Measurements from ENCODE around the gene BFSP2.

Gene BFSP2

GRCh38 chr3:133414021-133414392 lies 14.2 kb downstream of the BFSP2 start:
- DNase-seq: no peak
- H3K9me3 ChIP-seq: no peaks in the 10 kb centered on the region
- no peak for TF ChIP-seq CTCF (IDR thresholded peaks at IDR 0.05; ENCODE audit: low read depth, low read length)
- no peak overlapping the region; the same call in 1 of the 2 replicates for H3K4me3 ChIP-seq (ENCODE audit: low read depth, low read length)
- H3K36me3 ChIP-seq: no peaks in the 10 kb centered on the region
- peaks cover 5% of the 10 kb centered on the region for H3K4me1 ChIP-seq
- no peaks in the 10 kb centered on the region for H3K27me3 ChIP-seq

- no peak overlapping the region for H3K4me3 ChIP-seq (ENCODE audit: low read depth, low read length)
- H3K27me3 ChIP-seq: no peaks in the 10 kb centered on the region; the same call in 1 of the 2 replicates
- no peak for DNase-seq
- TF ChIP-seq CTCF (IDR thresholded peaks at IDR 0.05; ENCODE audit: low read depth, low read length): no peak
- peaks cover 8% of the 10 kb centered on the region for H3K4me1 ChIP-seq
- no peaks in the 10 kb centered on the region for H3K9me3 ChIP-seq
- no peaks in the 10 kb centered on the region for H3K36me3 ChIP-seq
Measured at GRCh38 chr3:133418361-133418760, 18.5 kb downstream of the BFSP2 start.

GRCh38 chr3:133419151-133419909 lies 19.5 kb downstream of the BFSP2 start:
- DNase-seq: no peak
- no peak for TF ChIP-seq CTCF (IDR thresholded peaks at IDR 0.05; ENCODE audit: low read depth, low read length)
- Histone ChIP-seq H3K9me3 (no peaks in the 10 kb centered on the region), H3K27me3 (no peaks in the 10 kb centered on the region; the same call in 1 of the 2 replicates), H3K36me3 (no peaks in the 10 kb centered on the region), H3K4me1 (peaks cover 4% of the 10 kb centered on the region; the same call in 1 of the 2 replicates), H3K4me3 (ENCODE audit: low read depth, low read length) (no peak overlapping the region)

- TF ChIP-seq CTCF (IDR thresholded peaks at IDR 0.05; ENCODE audit: low read depth, low read length): no peak
- no peak overlapping the region for H3K4me3 ChIP-seq (ENCODE audit: low read depth, low read length)
- H3K9me3 ChIP-seq: no peaks in the 10 kb centered on the region; the same call in 1 of the 2 replicates
- H3K4me1 ChIP-seq: peaks cover 4% of the 10 kb centered on the region; the same call in 1 of the 2 replicates
- DNase-seq: no peak
- H3K36me3 ChIP-seq: no peaks in the 10 kb centered on the region
- no peaks in the 10 kb centered on the region; the same call in 1 of the 2 replicates for H3K27me3 ChIP-seq
Measured at GRCh38 chr3:133424937-133425869, 25.3 kb downstream of the BFSP2 start.

GRCh38 chr3:133425898-133426297 lies 26.0 kb downstream of the BFSP2 start:
- Histone ChIP-seq H3K36me3 (no peaks in the 10 kb centered on the region), H3K9me3 (no peaks in the 10 kb centered on the region; the same call in 1 of the 2 replicates), H3K27me3 (no peaks in the 10 kb centered on the region; the same call in 1 of the 2 replicates), H3K4me1 (peaks cover 4% of the 10 kb centered on the region; the same call in 1 of the 2 replicates), H3K4me3 (ENCODE audit: low read depth, low read length) (no peak overlapping the region)
- DNase-seq: no peak
- no peak for TF ChIP-seq CTCF (IDR thresholded peaks at IDR 0.05; ENCODE audit: low read depth, low read length)
